GM23248 (cell line): ENCODE measurements around the gene SEPTIN10. TPM values are rescaled to one million over a fixed set of nuclear protein-coding genes. Genes with fewer than 3 reads are reported as not detected.

Experiments used
- DNase-seq: peaks from one replicate; pipeline ENCODE4 v3.0.0-alpha.2; 2015
- H2AFZ ChIP-seq: fragments of 200-600 bp; sonication (generic); 2 replicates; pipeline ENCODE4 v1.6.1; 2016; ENCODE audit warnings: antibody characterized with exemption
- H3F3A ChIP-seq: fragments of 200-600 bp; sonication (generic); 2 replicates; pipeline ENCODE4 v1.6.1; 2016; ENCODE audit warnings: mild to moderate bottlenecking, antibody characterized with exemption, mixed run types; ENCODE audit not compliant: insufficient read depth
- H3K27ac ChIP-seq: fragments of 200-600 bp; sonication (generic); 2 replicates; pipeline ENCODE4 v1.5.1; 2016; ENCODE audit warnings: mild to moderate bottlenecking
- H3K27me3 ChIP-seq: fragments of 200-600 bp; sonication (generic); replicated peaks from 2 replicates; pipeline ENCODE4 v1.6.1; 2016; ENCODE audit warnings: mild to moderate bottlenecking; ENCODE audit not compliant: insufficient read depth
- H3K36me3 ChIP-seq: fragments of 200-600 bp; sonication (generic); 2 replicates; pipeline ENCODE4 v1.6.1; 2016; ENCODE audit warnings: low read depth, mild to moderate bottlenecking
- H3K4me1 ChIP-seq: fragments of 200-600 bp; sonication (generic); 2 replicates; pipeline ENCODE4 v1.6.1; 2016; ENCODE audit warnings: mild to moderate bottlenecking; ENCODE audit not compliant: insufficient read depth
- H3K4me2 ChIP-seq: fragments of 200-600 bp; sonication (generic); one replicate; pipeline ENCODE4 v1.6.1; 2016; ENCODE audit warnings: mild to moderate bottlenecking; ENCODE audit not compliant: unreplicated experiment
- H3K4me3 ChIP-seq: fragments of 200-600 bp; sonication (generic); 2 replicates; pipeline ENCODE4 v1.5.1; 2016; ENCODE audit warnings: mild to moderate bottlenecking
- H3K79me2 ChIP-seq: fragments of 200-600 bp; sonication (generic); 2 replicates; pipeline ENCODE4 v1.6.1; 2016; ENCODE audit warnings: mild to moderate bottlenecking; ENCODE audit not compliant: insufficient read depth
- H3K9ac ChIP-seq: fragments of 200-600 bp; sonication (generic); 2 replicates; pipeline ENCODE4 v1.6.1; 2016; ENCODE audit warnings: mild to moderate bottlenecking
- H3K9me2 ChIP-seq: fragments of 200-600 bp; sonication (generic); 2 replicates; pipeline ENCODE4 v1.6.1; 2016; ENCODE audit warnings: mixed run types, mild to moderate bottlenecking, moderate library complexity; ENCODE audit not compliant: insufficient read depth
- H3K9me3 ChIP-seq: fragments of 200-600 bp; sonication (generic); one replicate; pipeline ENCODE4 v1.6.1; 2017; ENCODE audit warnings: low read depth
- H4K20me1 ChIP-seq: fragments of 200-600 bp; sonication (generic); 2 replicates; pipeline ENCODE4 v1.6.0; 2016; ENCODE audit not compliant: insufficient read depth
- EZH2 ChIP-seq: fragments of 200-600 bp; sonication (generic); IDR thresholded peaks from 2 replicates; pipeline ENCODE4 v1.6.1; 2018; ENCODE audit warnings: antibody characterized with exemption, mild to moderate bottlenecking; ENCODE audit not compliant: insufficient read depth, poor library complexity, severe bottlenecking
- EZH2phosphoT487 ChIP-seq: fragments of 200-600 bp; sonication (generic); IDR thresholded peaks from 2 replicates; pipeline ENCODE4 v1.6.1; 2018; ENCODE audit warnings: antibody characterized with exemption, moderate library complexity, mild to moderate bottlenecking, low read depth; ENCODE audit not compliant: insufficient read depth
- WGBS, 2 experiments: methylation state at CpG; one replicate each; pipeline ENCODE4 v1.1.6; 2015 to 2017; ENCODE audit warnings: low lambda C conversion rate in 2 of 2, low coverage in 1 of 2; ENCODE audit errors: missing lambda C conversion rate in 2 of 2; 5-methylcytosine and 5-hydroxymethylcytosine counted together
- in situ Hi-C: fragments of 300-500 bp; cut with MboI; formaldehyde crosslinking; loops from 2 replicates; pipeline ENCODE4 v1.15.0; 2020
- polyA plus RNA-seq: library from polyadenylated mRNA; unstranded; fragments of >200 nt; fragmentation: Nextera tagmentation; extraction: Ambion mirVana; gene quantifications from 2 replicates; pipeline ENCODE4 v1.2.1, GENCODE V29; 2016
- total RNA-seq: library from RNA; depleted of rRNA; stranded (reverse); fragments of >200 nt; shearing (Covaris generic); gene quantifications from 2 replicates; pipeline ENCODE4 v1.2.3, GENCODE V29; 2014

The SEPTIN10 gene
- total and polyA plus RNA-seq, 2 experiments from 2014 or later = 142 to 152 TPM

GRCh38 chr2:109512076-109512475, 101.7 kb downstream of the SEPTIN10 start:
- Histone ChIP-seq H3K27me3 (no peaks in the 10 kb centered on the region), H4K20me1 (no peaks in the 10 kb centered on the region), H3K9ac (no peak overlapping the region), H3K27ac (no peak overlapping the region), H3K9me3 (no peaks in the 10 kb centered on the region), H3F3A (peaks cover 9% of the 10 kb centered on the region; the same call in 1 of the 2 replicates), H3K4me2 (no peak overlapping the region), H3K9me2 (no peaks in the 10 kb centered on the region), H3K79me2 (no peaks in the 10 kb centered on the region), H3K4me3 (no peak overlapping the region), H2AFZ (no peak overlapping the region), H3K36me3 (no peaks in the 10 kb centered on the region), H3K4me1 (peaks cover 10% of the 10 kb centered on the region)
- no peak for DNase-seq
- in situ Hi-C loops = no loop called here
- TF ChIP-seq EZH2phosphoT487 = no peak
- TF ChIP-seq EZH2 = no peak
- 78% methylated on average over 5 of the region's 5 CpGs for WGBS, 2 experiments

- no peak overlapping the region for H3K4me2 ChIP-seq
- 64 to 74% methylated on average over 3 of the region's 3 CpGs for WGBS, 2 experiments
Observed at GRCh38 chr2:109511168-109511567, 102.6 kb downstream of the SEPTIN10 start.

GRCh38 chr2:109510136-109511028, 103.4 kb downstream of the SEPTIN10 start:
- TF ChIP-seq EZH2phosphoT487 (no peak), EZH2 (no peak)
- peak; percentile 76 for DNase-seq
- in situ Hi-C loops = no loop called here

More at GRCh38 chr2:109511168-109511567, 102.6 kb downstream of the SEPTIN10 start:
- Histone ChIP-seq H2AFZ (no peak overlapping the region), H4K20me1 (no peaks in the 10 kb centered on the region), H3K9ac (no peak overlapping the region), H3K4me3 (no peak overlapping the region), H3K79me2 (no peaks in the 10 kb centered on the region), H3K4me1 (peaks cover 10% of the 10 kb centered on the region), H3K9me3 (no peaks in the 10 kb centered on the region), H3F3A (peaks cover 9% of the 10 kb centered on the region; the same call in 1 of the 2 replicates), H3K36me3 (no peaks in the 10 kb centered on the region), H3K27me3 (no peaks in the 10 kb centered on the region), H3K27ac (no peak overlapping the region), H3K9me2 (no peaks in the 10 kb centered on the region)
- no peak for TF ChIP-seq EZH2
- no peak for TF ChIP-seq EZH2phosphoT487
- DNase-seq = no peak
- in situ Hi-C loops = no loop called here

GRCh38 chr2:109508556-109508955, 105.2 kb downstream of the SEPTIN10 start:
- Histone ChIP-seq H3K4me2 (no peak overlapping the region), H3K27ac (no peak overlapping the region), H3K9me2 (no peaks in the 10 kb centered on the region), H3K9me3 (no peaks in the 10 kb centered on the region), H3K36me3 (no peaks in the 10 kb centered on the region), H4K20me1 (no peaks in the 10 kb centered on the region), H3K27me3 (no peaks in the 10 kb centered on the region), H3K9ac (no peak overlapping the region), H3K4me3 (no peak overlapping the region), H3F3A (no peaks in the 10 kb centered on the region; the same call in 1 of the 2 replicates), H3K4me1 (peaks cover 1% of the 10 kb centered on the region; the same call in 1 of the 2 replicates), H2AFZ (no peak overlapping the region), H3K79me2 (no peaks in the 10 kb centered on the region)
- TF ChIP-seq EZH2phosphoT487 (no peak), EZH2 (no peak)
- no peak for DNase-seq
- WGBS, 2 experiments = 48 to 50% methylated on average over 8 of the region's 8 CpGs
- in situ Hi-C loops = loop anchor here (10.0 kb wide), 2 partner anchors 384 to 584 kb away; partner anchors contain the start of gene SH3RF3

More at GRCh38 chr2:109510136-109511028, 103.4 kb downstream of the SEPTIN10 start:
- Histone ChIP-seq H3K4me2 (no peak overlapping the region), H3K9ac (no peak overlapping the region), H3F3A (peaks cover 9% of the 10 kb centered on the region; the same call in 1 of the 2 replicates), H3K36me3 (no peaks in the 10 kb centered on the region), H3K9me3 (no peaks in the 10 kb centered on the region), H3K27me3 (no peaks in the 10 kb centered on the region), H4K20me1 (no peaks in the 10 kb centered on the region), H3K79me2 (no peaks in the 10 kb centered on the region), H2AFZ (no peak overlapping the region), H3K27ac (no peak overlapping the region), H3K9me2 (no peaks in the 10 kb centered on the region), H3K4me1 (peaks cover 10% of the 10 kb centered on the region), H3K4me3 (no peak overlapping the region)
- 47 to 52% methylated on average over 16 to 19 of the region's 19 CpGs for WGBS, 2 experiments
